Kidney (tissue), 14 donors: ENCODE results near the gene LGR6. TPM values are rescaled to one million over a fixed set of nuclear protein-coding genes. Genes with fewer than 3 reads are reported as not detected.

Experiments
- DNase-seq, 5 donors: peaks; one replicate each; pipeline ENCODE4 v3.0.0-alpha.2; 2013 to 2020
- FAIRE-seq: peaks from 2 replicates; lab custom pipeline; 2012; peaks lifted over from hg19 to GRCh38; lab: Jason Lieb, UNC
- H3K27ac ChIP-seq, 2 donors: one replicate each; pipeline ENCODE4 v1.7.0; 2013; ENCODE audit warnings: low read depth in 2 of 2, low read length in 2 of 2, inconsistent platforms in 1 of 2
- H3K27me3 ChIP-seq: one replicate; pipeline ENCODE4 v1.7.1; 2013; ENCODE audit warnings: low read length, inconsistent platforms; ENCODE audit not compliant: control insufficient read depth, insufficient read depth
- H3K36me3 ChIP-seq, 3 donors: one replicate each; pipeline versions ENCODE4 v1.7.0 to v1.7.1; 2013; ENCODE audit warnings: low read length in 3 of 3, control low read depth in 1 of 3, inconsistent platforms in 1 of 3; ENCODE audit not compliant: insufficient read depth in 3 of 3, control insufficient read depth in 2 of 3
- H3K4me1 ChIP-seq, 3 donors: one replicate each; pipeline versions ENCODE4 v1.7.0 to v1.7.1; 2013; ENCODE audit warnings: low read length in 3 of 3, inconsistent platforms in 1 of 3, low read depth in 1 of 3; ENCODE audit not compliant: control insufficient read depth in 2 of 3, insufficient read depth in 2 of 3
- H3K4me3 ChIP-seq, 3 donors: one replicate each; pipeline versions ENCODE4 v1.7.0 to v1.8.1; 2013; ENCODE audit warnings: low read length in 3 of 3, control low read depth in 1 of 3, inconsistent platforms in 1 of 3
- H3K9ac ChIP-seq, 3 donors: one replicate each; pipeline versions ENCODE4 v1.7.0 to v1.7.1; 2013; ENCODE audit warnings: low read length in 3 of 3, control low read depth in 1 of 3, inconsistent platforms in 1 of 3
- H3K9me3 ChIP-seq, 3 donors: one replicate each; pipeline versions ENCODE4 v1.7.0 to v1.7.1; 2013; ENCODE audit warnings: low read length in 3 of 3, control low read depth in 1 of 3, inconsistent platforms in 1 of 3; ENCODE audit not compliant: control insufficient read depth in 2 of 3, insufficient read depth in 1 of 3
- intact Hi-C: fragments of 100-400 bp; cut with DNase I; formaldehyde crosslinking; loops from one replicate; pipeline ENCODE4 v1.11.1; 2022
- polyA plus RNA-seq: library from polyadenylated mRNA; stranded (reverse); fragments of 350-450 nt; fragmentation: Illumina TruSeq; extraction: RNeasy Lipid Tissue Mini Kit (QIAGEN cat#74804); gene quantifications from one replicate; pipeline ENCODE4 v1.2.3, GENCODE V29; 2014; ENCODE audit warnings: low read depth, low replicate concordance; ENCODE audit not compliant: insufficient read depth
- total RNA-seq: library from RNA; stranded (reverse); fragmentation: NEBNext Ultra II Directional; extraction: Animal tissue kit (Norgen Biotek cat#: 25700); gene quantifications from one replicate; pipeline ENCODE4 v1.2.1, GENCODE V29; 2021
- TF ChIP-seq, protein P1 (sequence below): IDR thresholded peaks from 3 replicates; pipeline ENCODE4 v1.5.1; 2012; ENCODE audit warnings: mild to moderate bottlenecking, moderate library complexity, borderline replicate concordance; ENCODE audit not compliant: insufficient read depth; ENCODE audit errors: extremely low read depth
- donor health status: control.
- donor health status: control.
- donor health status: control.
- donor health status: control.
- donor health status: control.
- donor health status: DM: yes; HTN: yes; CAD: no.
- donor health status: Normal renal cell carcinoma (clear cell type).

The LGR6 gene
- total and polyA plus RNA-seq, 2 donors from 2014 or later: 1.8 to 4.1 TPM

DNA sequence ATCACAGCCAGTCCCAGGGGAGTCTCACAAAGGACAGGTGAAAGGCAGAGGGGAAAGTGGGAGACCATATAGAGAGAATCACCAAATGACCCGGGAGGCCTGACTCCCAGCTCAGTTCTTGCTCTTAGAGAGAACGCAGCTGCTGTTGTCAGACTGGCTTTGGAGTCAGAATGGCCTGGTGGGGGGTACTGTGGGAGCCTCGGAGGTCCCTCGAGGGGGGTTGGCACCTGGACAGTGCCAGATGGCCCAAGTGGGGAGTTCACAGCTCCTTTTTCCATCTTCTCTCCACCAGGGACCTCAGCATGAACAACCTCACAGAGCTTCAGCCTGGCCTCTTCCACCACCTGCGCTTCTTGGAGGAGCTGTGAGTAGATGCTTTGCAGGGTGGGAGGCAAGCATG, 31.5 kb downstream of the LGR6 start:
- DNase-seq: no peak
- no peaks in the 10 kb centered on the region for H3K36me3 ChIP-seq
- no peak overlapping the region for H3K9ac ChIP-seq
- no peak overlapping the region for H3K27ac ChIP-seq
- no peak overlapping the region for H3K4me3 ChIP-seq
- H3K4me1 ChIP-seq: no peaks in the 10 kb centered on the region
- intact Hi-C loops: no loop called here
- no peaks in the 10 kb centered on the region for H3K9me3 ChIP-seq
- TF ChIP-seq, protein P1, sequence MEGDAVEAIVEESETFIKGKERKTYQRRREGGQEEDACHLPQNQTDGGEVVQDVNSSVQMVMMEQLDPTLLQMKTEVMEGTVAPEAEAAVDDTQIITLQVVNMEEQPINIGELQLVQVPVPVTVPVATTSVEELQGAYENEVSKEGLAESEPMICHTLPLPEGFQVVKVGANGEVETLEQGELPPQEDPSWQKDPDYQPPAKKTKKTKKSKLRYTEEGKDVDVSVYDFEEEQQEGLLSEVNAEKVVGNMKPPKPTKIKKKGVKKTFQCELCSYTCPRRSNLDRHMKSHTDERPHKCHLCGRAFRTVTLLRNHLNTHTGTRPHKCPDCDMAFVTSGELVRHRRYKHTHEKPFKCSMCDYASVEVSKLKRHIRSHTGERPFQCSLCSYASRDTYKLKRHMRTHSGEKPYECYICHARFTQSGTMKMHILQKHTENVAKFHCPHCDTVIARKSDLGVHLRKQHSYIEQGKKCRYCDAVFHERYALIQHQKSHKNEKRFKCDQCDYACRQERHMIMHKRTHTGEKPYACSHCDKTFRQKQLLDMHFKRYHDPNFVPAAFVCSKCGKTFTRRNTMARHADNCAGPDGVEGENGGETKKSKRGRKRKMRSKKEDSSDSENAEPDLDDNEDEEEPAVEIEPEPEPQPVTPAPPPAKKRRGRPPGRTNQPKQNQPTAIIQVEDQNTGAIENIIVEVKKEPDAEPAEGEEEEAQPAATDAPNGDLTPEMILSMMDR: no peak
- H3K27me3 ChIP-seq: no peaks in the 10 kb centered on the region
- FAIRE-seq: no peak

DNA sequence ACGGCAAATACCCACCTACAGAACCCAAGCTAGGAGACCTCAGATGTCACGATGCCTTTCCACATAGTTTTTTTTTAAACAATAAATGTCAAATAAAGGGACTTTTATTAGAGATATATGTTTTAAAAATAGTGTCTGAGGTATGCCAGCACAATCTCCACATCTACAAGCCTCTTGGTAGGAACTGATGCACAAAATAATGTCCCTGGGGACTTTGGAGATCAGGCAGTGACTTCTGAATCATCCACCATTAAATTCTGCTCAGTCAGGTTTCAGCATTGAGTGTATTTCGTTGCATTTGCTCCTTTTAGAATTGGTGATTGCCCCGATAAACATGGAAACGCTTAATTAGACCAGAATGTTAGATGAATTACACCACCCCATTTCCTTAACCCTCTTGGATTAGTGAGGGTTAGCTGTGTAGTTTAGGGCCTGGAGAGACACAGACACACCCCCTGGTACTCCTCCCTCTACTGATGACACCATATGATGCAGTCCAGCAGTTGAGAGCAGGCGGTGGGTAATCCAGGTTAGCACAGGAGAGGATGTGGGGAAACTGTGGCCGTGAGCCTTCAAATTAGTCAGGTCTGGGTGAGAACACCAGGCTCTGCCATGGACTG, 33.6 kb downstream of the LGR6 start:
- DNase-seq (no peak), FAIRE-seq (no peak)
- Histone ChIP-seq H3K9me3 (no peaks in the 10 kb centered on the region), H3K36me3 (no peaks in the 10 kb centered on the region), H3K4me3 (no peak overlapping the region), H3K9ac (no peak overlapping the region), H3K27me3 (no peaks in the 10 kb centered on the region), H3K4me1 (no peaks in the 10 kb centered on the region), H3K27ac (no peak overlapping the region)
- intact Hi-C loops: no loop called here
- TF ChIP-seq, protein P1: no peak

DNA sequence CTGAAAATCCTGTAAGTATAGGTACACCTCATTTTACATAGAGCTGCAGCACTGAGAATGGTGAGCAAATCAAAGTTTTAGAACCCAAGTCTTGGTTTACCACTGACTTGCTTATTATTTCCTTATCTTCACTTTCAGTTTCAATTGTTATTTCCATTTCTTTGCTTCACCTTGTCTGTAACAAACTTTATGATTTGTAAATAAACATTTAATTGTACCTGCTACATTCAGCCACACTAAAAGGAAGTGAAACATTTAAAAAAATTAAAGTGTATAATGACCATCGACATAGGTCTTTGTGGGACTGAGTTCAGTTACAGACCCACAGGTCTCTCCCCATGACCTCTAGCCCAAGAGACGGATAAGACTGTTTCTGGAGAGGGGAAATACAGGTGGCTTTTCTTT, 34.4 kb downstream of the LGR6 start:
- Histone ChIP-seq H3K4me3 (no peak overlapping the region), H3K9me3 (no peaks in the 10 kb centered on the region), H3K9ac (no peak overlapping the region), H3K4me1 (no peaks in the 10 kb centered on the region), H3K27me3 (no peaks in the 10 kb centered on the region), H3K27ac (no peak overlapping the region), H3K36me3 (no peaks in the 10 kb centered on the region)
- no peak for FAIRE-seq
- TF ChIP-seq, protein P1: no peak
- intact Hi-C loops: no loop called here
- no peak for DNase-seq
